Stomach smooth muscle (tissue), 2 donors: ENCODE data around the gene TSPAN18.

Source experiments
- H3K27ac ChIP-seq: one replicate; pipeline ENCODE4 v1.7.0; 2013; ENCODE audit warnings: mild to moderate bottlenecking, low read length, inconsistent platforms
- H3K27me3 ChIP-seq, 2 donors: one replicate each; pipeline ENCODE4 v1.7.0; 2013; ENCODE audit warnings: low read length in 2 of 2; ENCODE audit not compliant: insufficient read depth in 2 of 2, control insufficient read depth in 1 of 2
- H3K36me3 ChIP-seq, 2 donors: one replicate each; pipeline ENCODE4 v1.7.0; 2013; ENCODE audit warnings: low read length in 2 of 2; ENCODE audit not compliant: control insufficient read depth in 2 of 2, insufficient read depth in 2 of 2
- H3K4me1 ChIP-seq: one replicate; pipeline ENCODE4 v1.7.0; 2013; ENCODE audit warnings: low read length; ENCODE audit not compliant: control insufficient read depth, insufficient read depth
- H3K4me3 ChIP-seq, 2 donors: one replicate each; pipeline ENCODE4 v1.7.0; 2013; ENCODE audit warnings: low read length in 2 of 2
- H3K9ac ChIP-seq, 2 donors: one replicate each; pipeline ENCODE4 v1.7.0; 2013; ENCODE audit warnings: low read length in 2 of 2, mild to moderate bottlenecking in 1 of 2
- H3K9me3 ChIP-seq, 2 donors: one replicate each; pipeline ENCODE4 v1.7.0; 2013; ENCODE audit warnings: low read length in 2 of 2; ENCODE audit not compliant: control insufficient read depth in 2 of 2
- donor health status: healthy.
- donor health status: Pancreatic carcinoma.

Gene TSPAN18

GRCh38 chr11:44797886-44798606 is 71.3 kb downstream of the TSPAN18 start:
- Histone ChIP-seq H3K9ac (no peak overlapping the region), H3K36me3 (peaks cover 0 to 2% of the 10 kb centered on the region in 2 donors), H3K4me1 (peaks cover 25% of the 10 kb centered on the region)

GRCh38 chr11:44798607-44798972 is 71.8 kb downstream of the TSPAN18 start:
- H3K4me1 ChIP-seq = peaks cover 19% of the 10 kb centered on the region
- H3K9me3 ChIP-seq = no peaks in the 10 kb centered on the region
- H3K9ac ChIP-seq = no peak overlapping the region
- H3K4me3 ChIP-seq = no peak overlapping the region
- H3K27me3 ChIP-seq = no peaks in the 10 kb centered on the region
- peak overlapping the region; percentile 11 for H3K27ac ChIP-seq
- H3K36me3 ChIP-seq = peaks cover 0 to 2% of the 10 kb centered on the region in 2 donors

More at GRCh38 chr11:44797886-44798606, 71.3 kb downstream of the TSPAN18 start:
- no peaks in the 10 kb centered on the region for H3K9me3 ChIP-seq
- peak overlapping the region; percentile 11 for H3K27ac ChIP-seq
- H3K27me3 ChIP-seq = no peaks in the 10 kb centered on the region
- H3K4me3 ChIP-seq = no peak overlapping the region

DNA sequence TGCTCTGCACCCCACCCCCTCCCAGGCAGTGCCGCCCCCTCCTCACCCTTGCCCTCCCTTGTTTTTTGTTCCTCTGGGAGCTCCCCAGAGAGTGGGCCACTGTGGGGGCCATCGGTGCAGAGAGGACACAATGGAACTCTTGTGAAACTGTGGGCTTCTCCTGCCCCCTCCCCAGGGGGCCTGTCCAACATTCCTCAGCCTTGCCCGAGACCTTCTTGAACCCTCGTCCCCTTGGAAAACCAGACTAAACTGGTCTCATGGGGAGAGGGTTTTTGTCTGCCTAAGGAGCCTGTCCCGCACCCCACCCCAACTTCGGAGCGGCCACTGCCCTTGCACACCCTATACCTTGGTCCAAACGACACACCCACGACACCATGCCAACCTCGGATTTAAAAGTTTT is 72.2 kb downstream of the TSPAN18 start:
- Histone ChIP-seq H3K36me3 (peaks cover 0 to 2% of the 10 kb centered on the region in 2 donors), H3K4me3 (no peak overlapping the region), H3K27me3 (no peaks in the 10 kb centered on the region), H3K27ac (no peak overlapping the region), H3K9ac (no peak overlapping the region), H3K9me3 (no peaks in the 10 kb centered on the region), H3K4me1 (peaks cover 15% of the 10 kb centered on the region)

GRCh38 chr11:44802347-44802746 is 75.6 kb downstream of the TSPAN18 start:
- Histone ChIP-seq H3K4me1 (peaks cover 30% of the 10 kb centered on the region), H3K27ac (peak overlapping the region; percentile 90), H3K27me3 (no peaks in the 10 kb centered on the region), H3K4me3 (no peak overlapping the region), H3K36me3 (no peaks in the 10 kb centered on the region), H3K9ac (no peak overlapping the region), H3K9me3 (no peaks in the 10 kb centered on the region)

DNA sequence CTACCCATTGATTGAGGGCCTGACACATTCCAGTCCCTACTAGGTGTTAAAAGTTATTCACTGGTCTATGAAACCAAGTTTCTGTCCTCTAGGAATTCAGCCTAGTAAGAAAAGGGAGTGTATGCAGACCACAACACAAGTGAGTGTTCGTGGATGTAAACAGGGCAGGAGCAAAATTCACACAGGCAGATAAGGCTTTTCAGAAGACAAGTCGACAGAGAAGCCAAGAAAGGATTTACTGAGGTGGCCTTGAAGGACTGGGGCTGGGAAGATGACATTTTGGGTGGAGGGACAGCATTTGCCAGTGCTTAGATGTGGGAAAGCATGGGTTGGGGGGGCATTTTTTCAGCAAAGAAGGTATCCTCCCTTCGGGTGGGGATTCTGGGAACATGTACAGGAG is 76.2 kb downstream of the TSPAN18 start:
- peak overlapping the region; percentile 90 for H3K27ac ChIP-seq
- H3K4me1 ChIP-seq = peaks cover 37% of the 10 kb centered on the region

DNA sequence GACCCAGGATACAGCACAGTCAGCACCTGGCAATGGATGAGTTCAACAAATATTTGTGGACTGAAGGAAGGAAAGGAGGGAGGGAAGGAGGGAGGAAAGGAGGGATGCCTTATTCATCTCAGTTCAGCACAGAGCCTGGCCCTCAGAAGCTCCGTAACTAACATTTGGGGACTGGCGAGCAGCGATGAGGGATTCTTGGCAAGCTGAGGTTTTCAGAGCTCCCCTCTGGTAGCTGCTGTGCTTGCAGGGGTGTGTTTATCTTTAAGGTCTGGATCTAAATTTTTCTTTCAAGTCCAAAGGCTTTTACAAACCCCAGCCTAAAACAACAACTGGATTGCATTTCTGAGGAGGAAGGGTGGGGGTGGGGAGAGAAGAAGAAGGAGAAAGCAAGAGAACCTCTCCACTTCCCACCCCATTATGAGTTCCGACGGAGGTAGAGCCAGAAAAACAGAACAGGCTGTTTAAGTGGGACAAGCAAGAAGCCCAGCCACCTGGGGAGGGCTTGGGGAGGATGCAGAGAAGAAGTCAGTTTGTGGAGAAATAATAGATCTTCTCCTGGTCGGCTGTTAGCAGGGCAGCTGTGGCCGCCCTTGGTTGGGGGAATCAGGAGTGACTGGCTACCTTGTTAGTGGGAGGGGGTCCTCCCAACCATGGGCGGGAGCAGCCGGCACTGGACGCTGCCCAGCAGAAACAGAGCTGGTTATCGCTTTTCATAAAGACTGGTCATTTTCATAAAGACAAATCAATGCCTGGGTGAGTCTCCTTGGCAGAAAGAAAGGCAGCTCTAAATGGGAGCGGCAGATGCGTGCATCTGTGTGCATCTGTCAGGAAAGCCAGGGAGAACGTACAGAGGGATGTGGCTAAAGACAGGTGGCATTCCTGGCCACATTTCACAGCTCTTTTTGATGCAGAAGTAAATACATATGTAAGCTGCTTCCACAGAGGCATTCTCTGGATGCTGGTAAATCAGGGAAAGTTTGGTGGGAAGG is 78.0 kb downstream of the TSPAN18 start:
- peak overlapping the region; percentile 90 for H3K27ac ChIP-seq
- peak overlapping the region; percentile 45 to 58 for H3K9ac ChIP-seq
- peak overlapping the region in 1 of 2 donors; percentile 60 for H3K4me3 ChIP-seq

More for the DNA sequence above, 76.2 kb downstream of the TSPAN18 start:
- H3K36me3 ChIP-seq = no peaks in the 10 kb centered on the region
- no peaks in the 10 kb centered on the region for H3K27me3 ChIP-seq
- no peak overlapping the region for H3K4me3 ChIP-seq
- H3K9ac ChIP-seq = no peak overlapping the region
- no peaks in the 10 kb centered on the region for H3K9me3 ChIP-seq

DNA sequence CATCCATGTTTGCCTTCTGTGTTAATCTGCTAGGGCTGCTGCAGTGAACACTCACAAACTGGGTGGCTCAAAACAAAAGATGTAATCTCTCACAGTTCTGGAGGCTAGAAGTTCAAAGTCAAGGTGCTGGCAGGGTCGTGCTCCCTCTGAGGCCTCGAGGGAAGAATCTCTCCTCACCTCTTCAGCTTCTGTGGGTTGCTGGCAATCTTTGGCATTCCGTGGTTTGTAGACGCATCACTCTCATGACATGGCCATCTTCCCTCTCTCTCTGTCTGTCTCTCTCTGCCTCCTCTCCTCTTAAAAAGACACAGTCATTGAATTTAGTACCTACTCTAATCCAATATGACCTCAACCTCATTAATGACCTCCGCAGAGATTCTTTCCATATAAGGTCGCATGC is 78.8 kb downstream of the TSPAN18 start:
- Histone ChIP-seq H3K4me1 (peaks cover 43% of the 10 kb centered on the region), H3K4me3 (no peak overlapping the region), H3K9me3 (no peaks in the 10 kb centered on the region), H3K36me3 (no peaks in the 10 kb centered on the region), H3K27me3 (no peaks in the 10 kb centered on the region), H3K27ac (peak overlapping the region; percentile 90), H3K9ac (no peak overlapping the region)

More for the DNA sequence above, 78.0 kb downstream of the TSPAN18 start:
- H3K36me3 ChIP-seq = no peaks in the 10 kb centered on the region
- H3K9me3 ChIP-seq = no peaks in the 10 kb centered on the region
- H3K27me3 ChIP-seq = no peaks in the 10 kb centered on the region
- H3K4me1 ChIP-seq = peaks cover 43% of the 10 kb centered on the region

- no peak overlapping the region for H3K9ac ChIP-seq
- H3K4me3 ChIP-seq = no peak overlapping the region
- no peaks in the 10 kb centered on the region for H3K36me3 ChIP-seq
- H3K9me3 ChIP-seq = no peaks in the 10 kb centered on the region
- peaks cover 61% of the 10 kb centered on the region for H3K4me1 ChIP-seq
- H3K27ac ChIP-seq = peak overlapping the region; percentile 58
- no peaks in the 10 kb centered on the region for H3K27me3 ChIP-seq
Measured at GRCh38 chr11:44808053-44808753, 81.4 kb downstream of the TSPAN18 start.

DNA sequence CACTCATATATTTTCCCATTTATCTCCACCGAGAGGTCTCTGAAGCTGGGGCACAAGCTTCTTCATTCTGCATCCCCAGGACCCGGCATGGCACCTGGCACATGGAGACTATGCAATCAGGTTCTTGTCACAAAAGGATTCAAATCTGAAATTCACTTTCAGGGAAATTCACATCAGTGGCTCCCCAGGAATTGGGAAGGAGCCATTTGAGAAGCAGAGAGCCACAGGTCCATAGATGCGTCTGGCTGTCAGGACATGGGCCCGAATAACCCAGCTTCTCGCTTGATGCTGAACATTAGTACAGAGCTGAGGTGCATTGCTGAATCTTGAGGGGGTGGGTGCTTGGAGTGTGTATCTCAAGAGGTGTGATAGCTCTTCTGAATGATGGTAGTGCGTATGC is 82.5 kb downstream of the TSPAN18 start:
- Histone ChIP-seq H3K36me3 (no peaks in the 10 kb centered on the region), H3K27me3 (no peaks in the 10 kb centered on the region), H3K4me3 (no peak overlapping the region), H3K4me1 (peaks cover 69% of the 10 kb centered on the region), H3K9me3 (no peaks in the 10 kb centered on the region), H3K27ac (peak overlapping the region; percentile 58), H3K9ac (no peak overlapping the region)

DNA sequence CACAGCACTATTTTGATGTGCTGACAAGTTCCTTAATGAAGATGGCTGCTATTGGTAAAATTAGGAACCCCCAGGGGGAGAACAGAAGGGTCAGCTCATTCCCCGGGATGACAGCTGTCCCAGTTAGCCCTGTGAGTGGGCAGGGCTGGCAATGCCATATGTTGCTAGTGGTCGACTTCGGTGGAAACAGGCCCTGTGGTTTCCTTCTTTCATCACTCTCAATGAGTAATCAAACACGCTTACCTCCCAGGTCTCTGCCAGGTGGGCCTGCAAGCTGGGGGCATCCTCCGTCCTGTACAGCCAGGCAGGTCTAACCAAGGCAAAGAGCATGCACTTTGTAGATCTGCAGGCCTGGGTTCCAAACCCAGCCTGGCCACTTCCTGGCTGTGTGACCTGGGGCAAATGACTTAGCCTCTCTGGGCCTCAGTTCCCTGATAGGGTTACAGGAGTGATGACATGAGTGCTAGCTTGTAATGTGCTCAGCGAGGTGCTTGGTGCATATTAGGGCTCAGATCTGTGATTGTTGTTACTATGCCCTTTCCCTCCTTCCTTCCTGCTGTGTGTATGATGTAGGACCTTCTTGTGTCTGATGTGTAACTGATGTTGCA is 85.2 kb downstream of the TSPAN18 start:
- peak overlapping the region in 1 of 2 donors; percentile 21 for H3K9ac ChIP-seq

More for the DNA sequence above, 85.2 kb downstream of the TSPAN18 start:
- Histone ChIP-seq H3K9me3 (no peaks in the 10 kb centered on the region), H3K4me1 (peaks cover 70% of the 10 kb centered on the region), H3K27ac (no peak overlapping the region), H3K36me3 (no peaks in the 10 kb centered on the region), H3K4me3 (no peak overlapping the region), H3K27me3 (no peaks in the 10 kb centered on the region)
